Iris pigment epithelial cell (primary cell): Measurements from ENCODE around the gene GCNA.
"Not testable (repeated sequence)": the region's sequence is repeated elsewhere in the genome, so short reads cannot be mapped to it uniquely, and the experiment has no call there.

Source experiments
- DNase-seq: peaks from one replicate; pipeline ENCODE4 v3.0.0-alpha.2; 2011; ENCODE audit warnings: low read depth

The GCNA gene

GRCh38 chrX:71563921-71564320 lies 14.3 kb upstream of the GCNA start:
- no peak for DNase-seq

GRCh38 chrX:71565474-71566041 lies 12.7 kb upstream of the GCNA start:
- DNase-seq: no peak

GRCh38 chrX:71571390-71571789 lies 6.8 kb upstream of the GCNA start:
- DNase-seq: not testable (repeated sequence)

GRCh38 chrX:71573590-71573989 lies 4.6 kb upstream of the GCNA start:
- no peak for DNase-seq

- DNase-seq: no peak
Measured at GRCh38 chrX:71577682-71578081, 555 bp upstream of the GCNA start.

- DNase-seq: no peak
Measured at GRCh38 chrX:71579136-71579989, 1.1 kb downstream of the GCNA start.

- DNase-seq: no peak
Measured at GRCh38 chrX:71579990-71580380, 1.7 kb downstream of the GCNA start.

GRCh38 chrX:71581210-71581609 lies 3.0 kb downstream of the GCNA start:
- DNase-seq: no peak

GRCh38 chrX:71586929-71587328 lies 8.7 kb downstream of the GCNA start:
- no peak for DNase-seq

GRCh38 chrX:71593210-71593609 lies 15.0 kb downstream of the GCNA start:
- not testable (repeated sequence) for DNase-seq

GRCh38 chrX:71599965-71600364 lies 21.7 kb downstream of the GCNA start:
- no peak for DNase-seq

- no peak for DNase-seq
Measured at GRCh38 chrX:71603618-71604017, 25.4 kb downstream of the GCNA start.

- DNase-seq: peak; percentile 73
Measured at GRCh38 chrX:71604141-71604540, 25.9 kb downstream of the GCNA start.

- no peak for DNase-seq
Measured at GRCh38 chrX:71604796-71605568, 26.7 kb downstream of the GCNA start.

GRCh38 chrX:71606536-71607216 lies 28.4 kb downstream of the GCNA start:
- no peak for DNase-seq

- DNase-seq: no peak
Measured at GRCh38 chrX:71607488-71607887, 29.3 kb downstream of the GCNA start.

- DNase-seq: no peak
Measured at GRCh38 chrX:71609095-71609750, 31.0 kb downstream of the GCNA start.

- DNase-seq: not testable (repeated sequence)
Measured at GRCh38 chrX:71611736-71612135, 33.5 kb downstream of the GCNA start.

GRCh38 chrX:71612256-71612655 lies 34.0 kb downstream of the GCNA start:
- no peak for DNase-seq

GRCh38 chrX:71615056-71615455 lies 36.8 kb downstream of the GCNA start:
- no peak for DNase-seq

- DNase-seq: no peak
Measured at GRCh38 chrX:71615954-71616353, 37.7 kb downstream of the GCNA start.
